Stimulated activated CD8-positive, alpha-beta memory T cell treated with anti-CD3 and anti-CD28 coated beads, Interleukin-15, amount 100 ng/mL, for 48 hours (primary cell): Measurements from ENCODE around the gene TGM2.

Source experiments
- DNase-seq, 2 donors: peaks; one replicate each; pipeline ENCODE4 v3.0.0-alpha.2; 2020; ENCODE audit warnings: low read depth in 2 of 2

The TGM2 gene

GRCh38 chr20:38165089-38165965 is at the start of gene TGM2:
Gene TGM2 (minus strand): TSS chr20:38165270. CDS start chr20:38165198, 72 bp downstream.
- DNase-seq, result peak; percentile 15 to 28

DNA sequence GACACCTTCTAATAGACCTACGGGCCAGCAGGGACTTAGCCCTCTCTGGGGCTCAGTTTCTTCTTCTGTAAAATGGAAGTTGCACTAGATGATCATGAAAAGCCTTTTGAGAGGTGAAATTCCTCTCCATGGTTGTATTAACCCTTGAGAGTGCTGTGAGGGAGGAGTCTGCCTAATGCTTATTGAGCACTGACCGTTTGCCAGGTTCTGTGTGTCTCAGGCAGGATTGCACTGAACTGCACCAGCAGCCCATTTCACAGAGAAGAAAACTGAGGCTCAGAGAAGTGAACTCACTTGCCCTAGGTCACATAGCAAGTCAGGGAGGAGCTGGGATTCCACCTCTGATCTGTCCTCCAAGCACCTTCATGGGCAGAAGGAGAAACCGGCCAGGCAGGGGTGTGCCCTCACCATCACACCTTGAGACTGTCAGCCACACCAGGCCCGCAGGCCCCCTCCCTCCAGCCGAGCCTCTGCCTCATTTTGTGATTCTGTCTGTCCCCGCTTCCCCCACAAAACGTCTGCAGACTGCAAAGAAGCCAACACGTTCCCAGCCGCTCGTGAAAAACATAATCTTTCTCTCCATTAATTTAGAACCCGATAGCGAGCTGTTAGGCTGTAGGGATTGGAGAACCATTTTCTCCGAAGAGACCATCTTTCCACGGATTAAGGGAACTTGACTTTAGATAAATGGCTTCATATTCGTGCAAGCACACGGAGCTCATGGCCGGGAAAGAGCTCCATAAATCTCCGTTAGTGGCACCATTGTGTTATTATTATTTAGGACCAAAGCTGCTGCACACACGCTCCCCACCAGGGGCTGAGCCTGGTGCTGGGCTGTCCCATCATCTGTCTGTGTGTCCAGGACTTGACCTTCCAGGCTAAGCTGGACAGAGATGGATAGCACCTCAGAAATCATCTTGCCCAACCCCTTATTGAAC is 49.5 kb upstream of the TGM2 start:
- DNase-seq, result no peak

- DNase-seq, result no peak
These were observed 48.5 kb upstream of the TGM2 start for GRCh38 chr20:38213607-38213940.

DNA sequence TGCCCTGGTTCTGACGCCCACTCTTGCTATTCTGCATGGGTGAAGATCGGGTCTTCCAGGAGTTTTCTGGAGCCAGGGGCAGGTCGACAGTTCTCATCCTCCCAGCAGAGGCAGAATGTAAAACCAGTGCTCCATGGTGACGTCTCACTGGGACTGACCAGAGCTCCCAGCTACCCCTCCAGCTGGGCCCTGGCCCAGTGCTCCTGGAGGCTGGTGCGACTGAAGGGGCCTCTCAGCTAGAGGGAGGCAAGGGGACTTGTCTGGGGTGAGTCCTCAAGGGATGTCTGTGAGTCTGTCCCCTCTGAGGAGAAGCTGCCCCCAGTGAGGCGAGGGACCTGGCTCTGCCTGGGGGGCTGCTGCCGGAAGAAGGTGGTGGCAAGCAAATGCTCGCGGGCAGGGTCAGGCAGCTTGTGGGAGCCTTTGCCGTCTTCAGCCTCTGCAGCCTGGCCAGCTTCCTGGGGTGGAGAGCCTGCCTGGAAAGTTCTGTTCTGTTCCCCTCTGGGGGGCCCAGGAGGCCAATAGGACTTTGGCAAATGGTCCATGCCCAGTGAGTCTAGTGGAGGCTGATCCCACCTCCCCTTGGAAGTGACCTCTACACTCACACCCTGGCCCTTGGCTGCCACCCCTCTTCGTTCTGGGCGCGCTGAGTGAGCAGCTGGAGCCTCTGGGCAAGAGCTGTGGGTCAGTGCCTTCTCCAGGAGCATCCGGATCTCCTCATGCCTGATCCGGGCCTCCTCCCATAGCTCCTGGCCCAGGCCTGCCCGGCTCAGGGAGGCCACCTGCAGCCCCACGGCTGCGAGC is 47.9 kb upstream of the TGM2 start:
- DNase-seq, result no peak

DNA sequence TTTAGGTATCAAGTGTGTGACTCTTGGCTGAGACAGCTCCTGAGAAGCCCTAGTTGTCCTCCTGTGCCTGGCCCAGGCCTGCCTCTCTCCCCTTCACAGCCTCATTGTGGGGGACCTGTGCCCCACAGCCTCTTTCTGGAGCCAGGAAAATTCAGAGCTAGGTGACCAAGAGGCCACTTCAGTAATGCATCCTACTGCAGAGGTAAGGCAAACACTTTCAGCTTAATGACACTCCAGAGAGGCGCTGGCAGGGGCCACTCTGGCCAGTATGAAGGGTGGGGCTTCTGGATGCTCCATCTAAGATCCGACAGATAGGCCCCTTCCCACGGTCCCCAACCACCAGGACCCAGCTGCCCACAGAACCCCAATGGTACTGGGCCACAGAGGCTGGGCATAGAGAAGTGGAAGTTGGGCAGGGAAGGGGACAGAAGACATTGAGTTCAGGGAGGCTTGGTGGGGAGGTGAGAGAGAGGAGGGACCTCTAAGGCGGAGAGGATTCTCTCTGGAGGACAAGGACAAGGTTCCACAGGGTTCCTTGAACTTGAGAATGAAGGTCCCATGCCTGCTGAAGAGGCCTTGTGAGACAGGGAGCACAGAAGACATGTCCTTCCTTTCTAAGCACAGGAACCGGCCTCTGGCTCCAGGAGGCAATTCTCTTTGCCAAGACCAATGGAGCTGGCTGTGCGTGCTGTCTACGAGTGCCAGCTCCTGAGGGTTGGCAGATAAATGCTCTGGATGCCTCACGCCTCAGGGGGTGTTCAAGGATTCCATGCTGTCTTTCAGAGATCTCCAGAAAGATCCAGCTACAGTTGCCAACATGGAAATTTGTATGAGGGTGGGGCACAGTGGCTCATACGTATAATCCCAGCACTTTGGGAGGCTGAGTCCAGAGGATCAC is 46.4 kb upstream of the TGM2 start:
- no peak for DNase-seq

- no peak for DNase-seq
These were observed 45.7 kb upstream of the TGM2 start for GRCh38 chr20:38210741-38211140.

GRCh38 chr20:38209736-38210405 is 44.8 kb upstream of the TGM2 start:
- no peak for DNase-seq

GRCh38 chr20:38209054-38209675 is 44.1 kb upstream of the TGM2 start:
- DNase-seq, result no peak

- no peak for DNase-seq
These were observed 43.5 kb upstream of the TGM2 start for GRCh38 chr20:38208523-38208922.

DNA sequence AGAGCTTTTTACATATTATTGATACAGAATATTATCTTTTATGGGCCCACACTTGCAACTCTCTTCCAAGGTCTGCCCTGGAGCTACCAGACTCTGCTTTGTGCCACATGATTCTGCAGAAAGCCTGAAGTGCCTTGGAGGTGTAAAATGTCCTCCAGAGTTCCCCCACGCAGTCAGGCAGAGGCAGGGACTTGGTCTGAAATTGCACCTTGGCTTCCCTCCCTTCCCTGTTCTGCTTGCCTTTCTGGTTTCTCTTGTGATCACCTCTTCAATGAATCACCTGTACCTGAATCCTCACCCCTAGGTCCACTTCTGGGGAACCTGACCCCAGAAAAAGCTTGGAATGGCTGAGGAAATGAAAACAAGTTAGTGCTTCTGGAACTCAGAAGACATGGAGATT is 43.0 kb upstream of the TGM2 start:
- no peak for DNase-seq

- DNase-seq, result no peak
These were observed 42.6 kb upstream of the TGM2 start for GRCh38 chr20:38207621-38208020.

GRCh38 chr20:38205001-38205400 is 39.9 kb upstream of the TGM2 start:
- DNase-seq, result no peak

DNA sequence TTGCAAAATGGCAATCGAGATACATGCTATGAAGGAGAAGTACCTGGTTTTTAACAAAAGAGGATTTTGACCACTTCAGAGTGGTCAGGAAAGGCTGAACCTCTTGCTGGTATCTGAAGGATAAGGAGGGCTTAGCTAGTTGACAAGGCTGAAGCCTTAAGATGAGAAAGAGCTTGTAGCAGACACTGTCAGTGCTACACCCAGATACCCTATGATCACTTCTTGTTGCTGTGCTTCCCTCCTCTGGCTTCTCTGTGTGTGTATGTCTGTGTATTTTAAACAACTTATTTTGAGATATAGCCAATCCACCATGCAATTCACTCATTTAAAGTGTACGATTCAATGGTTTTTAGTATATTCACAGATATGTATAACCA is 38.9 kb upstream of the TGM2 start:
- DNase-seq, result no peak

DNA sequence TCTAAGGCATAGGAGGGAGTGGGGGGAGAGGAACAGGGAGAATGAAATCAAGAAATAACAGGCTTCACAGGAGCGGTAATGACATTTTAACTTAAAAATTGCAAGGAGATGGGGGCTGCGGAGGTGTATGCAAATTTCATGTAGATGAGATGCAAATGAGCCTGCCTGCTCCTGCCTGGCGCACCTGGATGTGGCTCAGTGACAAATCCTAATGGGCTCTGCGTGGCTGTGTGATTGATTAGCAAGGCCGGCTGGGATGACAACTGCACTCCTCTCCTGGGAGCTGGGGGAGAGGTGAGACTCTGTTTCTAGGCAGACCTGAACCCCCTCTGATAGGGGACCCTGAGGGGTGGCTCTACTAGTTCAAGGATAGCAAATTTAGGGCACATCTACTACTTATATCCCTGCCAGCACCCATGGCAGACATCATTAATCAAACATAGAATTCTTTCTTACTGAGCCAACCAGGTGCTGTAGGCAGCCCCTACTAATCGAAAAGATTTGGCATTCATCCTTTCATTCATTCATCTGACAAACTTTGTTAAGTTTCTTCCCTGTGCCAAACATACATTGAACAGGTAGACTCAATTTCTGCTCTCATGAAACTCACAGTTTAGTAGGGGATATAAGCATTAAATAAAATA is 38.4 kb upstream of the TGM2 start:
- DNase-seq, result no peak

- DNase-seq, result no peak
These were observed 37.9 kb upstream of the TGM2 start for GRCh38 chr20:38202982-38203293.

DNA sequence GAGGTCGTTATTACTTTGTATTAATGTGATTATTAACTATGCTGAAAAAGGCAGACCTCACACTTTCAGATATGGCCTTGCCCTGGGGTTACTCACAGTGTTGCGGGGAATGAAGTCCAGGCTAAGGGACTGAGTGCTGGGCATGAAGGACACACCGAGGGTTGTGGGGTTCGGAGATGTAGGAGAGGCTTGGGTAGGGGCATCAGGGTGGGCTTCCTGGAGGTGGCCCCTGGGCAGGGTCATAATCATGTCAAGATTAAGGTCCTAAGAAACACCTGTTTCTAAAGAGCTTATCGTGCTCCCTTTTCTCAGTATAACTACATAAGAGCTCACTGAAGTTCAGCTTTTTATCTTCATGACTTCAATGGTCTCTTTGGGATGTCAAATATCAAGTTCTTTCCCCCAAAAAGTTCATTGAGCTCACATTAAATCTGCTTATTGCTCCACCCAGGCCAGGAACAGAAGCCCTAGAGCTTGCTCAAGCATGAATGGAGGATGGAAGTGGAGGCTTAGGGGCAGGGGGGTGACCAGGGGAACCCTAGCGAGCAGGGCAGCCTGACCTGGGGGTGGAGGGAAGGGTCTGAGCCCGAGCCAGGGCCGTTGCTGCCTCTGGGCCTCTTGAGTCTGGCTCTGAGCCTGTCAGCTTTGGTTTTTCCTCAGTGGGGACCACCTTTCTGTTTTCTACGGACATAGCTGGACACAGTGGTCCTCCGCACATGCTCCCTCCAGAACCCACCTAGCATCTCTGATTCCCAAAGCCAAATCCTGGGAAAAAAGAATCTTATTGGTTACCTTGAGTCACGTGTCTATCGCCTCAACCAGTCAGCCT is 37.3 kb upstream of the TGM2 start:
- no peak for DNase-seq

- no peak for DNase-seq
These were observed 36.3 kb upstream of the TGM2 start for GRCh38 chr20:38201356-38201755.

GRCh38 chr20:38200646-38201045 is 35.6 kb upstream of the TGM2 start:
- DNase-seq, result no peak
